ENCODE measurements around the gene LIN28B.

DNA sequence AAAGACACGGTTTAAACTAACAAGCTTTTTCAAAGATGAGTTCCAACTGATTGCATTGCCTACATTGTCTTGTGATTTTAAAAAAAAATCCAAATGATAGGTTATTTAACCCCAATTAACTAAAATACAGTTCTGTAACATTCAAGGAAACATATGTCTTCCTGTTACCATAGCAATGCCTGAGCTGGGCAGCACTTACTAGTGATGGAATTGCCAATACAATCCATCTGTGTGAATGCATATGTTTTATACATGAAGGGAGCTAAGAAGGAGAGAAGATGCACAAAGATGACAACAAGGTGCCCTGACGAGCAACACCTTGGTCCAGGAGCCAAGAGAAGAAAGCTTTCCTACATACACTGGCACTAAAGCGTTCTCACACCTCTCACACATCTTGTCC, 154.2 kb downstream of the LIN28B start:
- TF ChIP-seq, protein P1, sequence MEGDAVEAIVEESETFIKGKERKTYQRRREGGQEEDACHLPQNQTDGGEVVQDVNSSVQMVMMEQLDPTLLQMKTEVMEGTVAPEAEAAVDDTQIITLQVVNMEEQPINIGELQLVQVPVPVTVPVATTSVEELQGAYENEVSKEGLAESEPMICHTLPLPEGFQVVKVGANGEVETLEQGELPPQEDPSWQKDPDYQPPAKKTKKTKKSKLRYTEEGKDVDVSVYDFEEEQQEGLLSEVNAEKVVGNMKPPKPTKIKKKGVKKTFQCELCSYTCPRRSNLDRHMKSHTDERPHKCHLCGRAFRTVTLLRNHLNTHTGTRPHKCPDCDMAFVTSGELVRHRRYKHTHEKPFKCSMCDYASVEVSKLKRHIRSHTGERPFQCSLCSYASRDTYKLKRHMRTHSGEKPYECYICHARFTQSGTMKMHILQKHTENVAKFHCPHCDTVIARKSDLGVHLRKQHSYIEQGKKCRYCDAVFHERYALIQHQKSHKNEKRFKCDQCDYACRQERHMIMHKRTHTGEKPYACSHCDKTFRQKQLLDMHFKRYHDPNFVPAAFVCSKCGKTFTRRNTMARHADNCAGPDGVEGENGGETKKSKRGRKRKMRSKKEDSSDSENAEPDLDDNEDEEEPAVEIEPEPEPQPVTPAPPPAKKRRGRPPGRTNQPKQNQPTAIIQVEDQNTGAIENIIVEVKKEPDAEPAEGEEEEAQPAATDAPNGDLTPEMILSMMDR (IDR thresholded peaks at IDR 0.05 in 2 of 3, conservative IDR thresholded peaks at IDR 0.05 in 1 of 3; ENCODE audit: borderline replicate concordance in 1 of 3, insufficient read depth in 1 of 3, low read depth in 2 of 3, low read length in 2 of 3): no peak
- no peak for TF ChIP-seq EZH2 (IDR thresholded peaks at IDR 0.05)
- TF ChIP-seq ZNF274 (IDR thresholded peaks at IDR 0.05; ENCODE audit: low read depth, low read length): no peak
- no peak for TF ChIP-seq POLR2A (IDR thresholded peaks at IDR 0.05; ENCODE audit: borderline replicate concordance, extremely low read depth, insufficient read depth, insufficient read length)
- TF ChIP-seq, protein P2, sequence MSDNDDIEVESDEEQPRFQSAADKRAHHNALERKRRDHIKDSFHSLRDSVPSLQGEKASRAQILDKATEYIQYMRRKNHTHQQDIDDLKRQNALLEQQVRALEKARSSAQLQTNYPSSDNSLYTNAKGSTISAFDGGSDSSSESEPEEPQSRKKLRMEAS (IDR thresholded peaks at IDR 0.05): no peak

All from HCT116 (cell line).